NCI-H460 (cell line): ENCODE measurements around the gene ARRDC2. TPM values are rescaled to one million over a fixed set of nuclear protein-coding genes. Genes with fewer than 3 reads are reported as not detected.
A peak's percentile ranks its signal among the peaks of the same experiment; 100 is the strongest.
"Not testable (repeated sequence)": the region's sequence is repeated elsewhere in the genome, so short reads cannot be mapped to it uniquely, and the experiment has no call there.

ENCODE experiments used
- DNase-seq: peaks from one replicate; pipeline ENCODE4 v3.0.0-alpha.2; 2016; ENCODE audit warnings: low read depth; ENCODE audit errors: extremely low read depth
- polyA plus RNA-seq: library from polyadenylated mRNA; depleted of rRNA; stranded (reverse); fragments of >200 nt; gene quantifications from 2 replicates; pipeline ENCODE4 v1.2.3, GENCODE V29; 2014; cell fraction: nucleus; rRNA removed
- total RNA-seq: library from RNA; depleted of rRNA; stranded (reverse); fragments of >200 nt; shearing (Covaris generic); gene quantifications from 2 replicates; pipeline ENCODE4 v1.2.3, GENCODE V29; 2014; rRNA removed

Gene ARRDC2
- 94.3 and 95.4 TPM in 2 replicates for total RNA-seq
- polyA plus RNA-seq = 242 and 289 TPM in 2 replicates

- no peak for DNase-seq
These were observed at the start of gene ARRDC2 for GRCh38 chr19:18007917-18008673. TSS of gene ARRDC2 (plus strand) at chr19:18008170. CDS start at chr19:18008311, 141 bp downstream.

GRCh38 chr19:17963936-17964691 is 43.9 kb upstream of the ARRDC2 start:
- DNase-seq = no peak

- no peak for DNase-seq
These were observed 42.4 kb upstream of the ARRDC2 start for GRCh38 chr19:17965370-17966128.

- DNase-seq = no peak
These were observed 41.9 kb upstream of the ARRDC2 start for GRCh38 chr19:17966129-17966483.

GRCh38 chr19:17966550-17967256 is 41.3 kb upstream of the ARRDC2 start, which contains the start of gene KCNN1:
TSS of gene KCNN1 (plus strand) at chr19:17967107. CDS start at chr19:17973889, 6,782 bp downstream.
- no peak for DNase-seq

GRCh38 chr19:17967257-17968051 is 40.5 kb upstream of the ARRDC2 start:
- no peak for DNase-seq

GRCh38 chr19:17968362-17968761 is 39.6 kb upstream of the ARRDC2 start:
- no peak for DNase-seq

GRCh38 chr19:17969096-17969792 is 38.7 kb upstream of the ARRDC2 start:
- DNase-seq = no peak

GRCh38 chr19:17972230-17972629 is 35.7 kb upstream of the ARRDC2 start:
- no peak for DNase-seq

GRCh38 chr19:17973759-17974158 is 34.2 kb upstream of the ARRDC2 start:
- no peak for DNase-seq

GRCh38 chr19:17974551-17974950 is 33.4 kb upstream of the ARRDC2 start:
- no peak for DNase-seq

GRCh38 chr19:17975032-17975431 is 32.9 kb upstream of the ARRDC2 start:
- DNase-seq = no peak

- DNase-seq = no peak
These were observed 30.9 kb upstream of the ARRDC2 start for GRCh38 chr19:17977021-17977420.

GRCh38 chr19:17977488-17977887 is 30.5 kb upstream of the ARRDC2 start:
- no peak for DNase-seq

GRCh38 chr19:17981611-17982010 is 26.4 kb upstream of the ARRDC2 start:
- no peak for DNase-seq

GRCh38 chr19:17982430-17982829 is 25.5 kb upstream of the ARRDC2 start:
- no peak for DNase-seq

GRCh38 chr19:17985037-17985818 is 22.7 kb upstream of the ARRDC2 start:
- peak; percentile 47 for DNase-seq

GRCh38 chr19:17986569-17986968 is 21.4 kb upstream of the ARRDC2 start:
- DNase-seq = not testable (repeated sequence)
